ENCODE results near the gene MAPK8.

The MAPK8 gene

GRCh38 chr10:48451969-48452878 is 145.7 kb downstream of the MAPK8 start:
- no peak for FAIRE-seq

GRCh38 chr10:48452879-48453412 is 146.5 kb downstream of the MAPK8 start:
- no peak for FAIRE-seq

GRCh38 chr10:48453451-48454301 is 147.2 kb downstream of the MAPK8 start:
- no peak for FAIRE-seq

GRCh38 chr10:48454302-48455054 is 148.0 kb downstream of the MAPK8 start:
- FAIRE-seq: no peak

- no peak for FAIRE-seq
Measured at GRCh38 chr10:48455055-48455391, 148.5 kb downstream of the MAPK8 start.

- no peak for FAIRE-seq
Measured at GRCh38 chr10:48455392-48456151, 149.1 kb downstream of the MAPK8 start.

GRCh38 chr10:48456361-48456804 is 149.9 kb downstream of the MAPK8 start:
- FAIRE-seq: no peak

GRCh38 chr10:48456808-48457761 is 150.6 kb downstream of the MAPK8 start:
- no peak for FAIRE-seq

GRCh38 chr10:48457949-48458661 is 151.6 kb downstream of the MAPK8 start:
- FAIRE-seq: no peak

- no peak for FAIRE-seq
Measured at GRCh38 chr10:48458662-48459048, 152.2 kb downstream of the MAPK8 start.

- no peak for FAIRE-seq
Measured at GRCh38 chr10:48459270-48460150, 153.0 kb downstream of the MAPK8 start.

GRCh38 chr10:48460182-48460581 is 153.7 kb downstream of the MAPK8 start:
- no peak for FAIRE-seq

- no peak for FAIRE-seq
Measured at GRCh38 chr10:48461623-48462481, 155.4 kb downstream of the MAPK8 start.

- FAIRE-seq: no peak
Measured at GRCh38 chr10:48462482-48463020, 156.1 kb downstream of the MAPK8 start.

GRCh38 chr10:48463318-48464003 is 157.0 kb downstream of the MAPK8 start:
- FAIRE-seq: no peak

GRCh38 chr10:48464121-48464870 is 157.8 kb downstream of the MAPK8 start:
- no peak for FAIRE-seq
